ENCODE results near the gene EIF2S2.

The EIF2S2 gene

GRCh38 chr20:34072076-34072475 lies 40.0 kb downstream of the EIF2S2 start:
- H3K27me3 ChIP-seq (ENCODE audit: low read length) = no peaks in the 10 kb centered on the region
- no peak overlapping the region for H3K4me3 ChIP-seq (ENCODE audit: insufficient read depth, low read length, poor library complexity, severe bottlenecking)
- no peak overlapping the region for H2AFZ ChIP-seq (ENCODE audit: low read depth, low read length, severe bottlenecking)
- H3K9me2 ChIP-seq (replicated peaks; ENCODE audit: insufficient read depth, low read length) = no peaks in the 10 kb centered on the region
- H4K20me1 ChIP-seq (ENCODE audit: low read depth, low read length) = no peaks in the 10 kb centered on the region
- H3K36me3 ChIP-seq (ENCODE audit: low read length) = 0 out of 2 replicates have a peak, but pooled peaks cover 3% of the 10 kb centered on the region
- peaks cover 4% of the 10 kb centered on the region; the same call in 1 of the 2 replicates for H3F3A ChIP-seq (ENCODE audit: insufficient read depth)
- H3K9me3 ChIP-seq (ENCODE audit: insufficient read depth, low read length) = no peaks in the 10 kb centered on the region
- TF ChIP-seq CTCF (IDR thresholded peaks at IDR 0.05; ENCODE audit: insufficient read depth, low read length, poor library complexity, severe bottlenecking) = no peak
- TF ChIP-seq EZH2phosphoT487 (conservative IDR thresholded peaks at IDR 0.05; ENCODE audit: low read length) = no peak
- H3K79me2 ChIP-seq (ENCODE audit: insufficient read depth, low read length) = peaks cover 59% of the 10 kb centered on the region
- no peak overlapping the region for H3K27ac ChIP-seq (ENCODE audit: low read depth, low read length)
- H3K4me2 ChIP-seq (ENCODE audit: low read depth, low read length, poor library complexity, severe bottlenecking) = no peak overlapping the region
- H3K9ac ChIP-seq (ENCODE audit: low read length) = no peak overlapping the region

GRCh38 chr20:34070859-34071258 lies 41.2 kb downstream of the EIF2S2 start:
- Histone ChIP-seq H3K79me2 (ENCODE audit: insufficient read depth, low read length) (peaks cover 67% of the 10 kb centered on the region), H2AFZ (ENCODE audit: low read depth, low read length, severe bottlenecking) (no peak overlapping the region), H3K9me3 (ENCODE audit: insufficient read depth, low read length) (no peaks in the 10 kb centered on the region), H3K4me2 (ENCODE audit: low read depth, low read length, poor library complexity, severe bottlenecking) (no peak overlapping the region), H3K9me2 (replicated peaks; ENCODE audit: insufficient read depth, low read length) (no peaks in the 10 kb centered on the region), H3K9ac (ENCODE audit: low read length) (no peak overlapping the region), H3K4me3 (ENCODE audit: insufficient read depth, low read length, poor library complexity, severe bottlenecking) (no peak overlapping the region), H3K27me3 (ENCODE audit: low read length) (no peaks in the 10 kb centered on the region), H3K36me3 (ENCODE audit: low read length) (0 out of 2 replicates have a peak, but pooled peaks cover 3% of the 10 kb centered on the region), H3F3A (ENCODE audit: insufficient read depth) (peaks cover 4% of the 10 kb centered on the region; the same call in 1 of the 2 replicates), H3K27ac (ENCODE audit: low read depth, low read length) (no peak overlapping the region), H4K20me1 (ENCODE audit: low read depth, low read length) (no peaks in the 10 kb centered on the region)
- TF ChIP-seq EZH2phosphoT487 (conservative IDR thresholded peaks at IDR 0.05; ENCODE audit: low read length) (no peak), CTCF (IDR thresholded peaks at IDR 0.05; ENCODE audit: insufficient read depth, low read length, poor library complexity, severe bottlenecking) (no peak)

- Histone ChIP-seq H3K27ac (ENCODE audit: low read depth, low read length) (no peak overlapping the region), H3K79me2 (ENCODE audit: insufficient read depth, low read length) (peaks cover 75% of the 10 kb centered on the region), H3K4me2 (ENCODE audit: low read depth, low read length, poor library complexity, severe bottlenecking) (no peak overlapping the region), H3K9me2 (replicated peaks; ENCODE audit: insufficient read depth, low read length) (no peaks in the 10 kb centered on the region), H3K27me3 (ENCODE audit: low read length) (no peaks in the 10 kb centered on the region), H3F3A (ENCODE audit: insufficient read depth) (peaks cover 4% of the 10 kb centered on the region; the same call in 1 of the 2 replicates), H3K9me3 (ENCODE audit: insufficient read depth, low read length) (no peaks in the 10 kb centered on the region), H4K20me1 (ENCODE audit: low read depth, low read length) (no peaks in the 10 kb centered on the region), H3K9ac (ENCODE audit: low read length) (no peak overlapping the region), H3K36me3 (ENCODE audit: low read length) (0 out of 2 replicates have a peak, but pooled peaks cover 3% of the 10 kb centered on the region), H2AFZ (ENCODE audit: low read depth, low read length, severe bottlenecking) (no peak overlapping the region), H3K4me3 (ENCODE audit: insufficient read depth, low read length, poor library complexity, severe bottlenecking) (no peak overlapping the region)
- TF ChIP-seq EZH2phosphoT487 (conservative IDR thresholded peaks at IDR 0.05; ENCODE audit: low read length) (no peak), CTCF (IDR thresholded peaks at IDR 0.05; ENCODE audit: insufficient read depth, low read length, poor library complexity, severe bottlenecking) (no peak)
These were observed 42.0 kb downstream of the EIF2S2 start for GRCh38 chr20:34070079-34070439.

Measured in SU-DHL-6 (cell line).